ENCODE data around the gene UQCRC1.

The UQCRC1 gene

DNA sequence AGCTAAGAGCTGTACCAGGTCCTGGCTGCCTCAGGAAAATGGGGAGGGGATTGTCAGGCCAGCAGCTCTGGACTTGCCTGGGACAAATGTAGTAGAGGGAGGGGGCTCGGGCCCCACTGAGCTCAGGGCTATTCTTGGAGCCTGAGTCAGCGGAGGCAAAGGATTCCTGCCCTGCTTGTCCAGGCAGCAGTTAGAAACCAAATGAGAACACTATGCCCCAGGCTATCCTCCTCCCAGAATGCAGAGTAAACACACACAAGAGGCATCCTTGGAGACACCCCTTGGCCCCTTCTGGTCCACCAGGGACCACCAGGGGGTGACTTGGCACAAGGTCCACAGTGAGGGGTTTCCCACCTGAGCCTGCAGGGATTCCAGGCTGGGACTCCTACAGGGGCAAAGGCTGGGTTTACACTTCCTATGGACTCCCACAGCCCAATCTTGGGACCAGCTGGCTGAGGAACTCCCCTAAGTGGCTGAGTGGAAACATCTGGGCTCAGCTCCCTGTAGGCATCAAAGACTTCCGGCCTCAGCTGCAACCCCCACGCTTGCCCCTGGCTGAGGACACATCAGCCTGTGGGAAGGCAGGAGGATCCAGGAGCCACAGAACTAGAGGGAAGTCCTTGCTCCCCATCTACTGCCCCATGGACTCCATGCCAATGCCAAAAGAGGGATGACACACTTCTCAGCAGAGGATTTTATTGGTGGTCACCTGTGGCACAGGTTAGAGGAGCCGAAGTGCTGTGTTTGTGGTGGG, 10.9 kb downstream of the UQCRC1 start:
- DNase-seq (ENCODE audit: low read depth), result peak; percentile 93

- no peak for DNase-seq (ENCODE audit: low read depth)
Measured at GRCh38 chr3:48597408-48597800, 12.0 kb downstream of the UQCRC1 start.

GRCh38 chr3:48596676-48597407, 12.6 kb downstream of the UQCRC1 start:
- DNase-seq (ENCODE audit: low read depth), result no peak

DNA sequence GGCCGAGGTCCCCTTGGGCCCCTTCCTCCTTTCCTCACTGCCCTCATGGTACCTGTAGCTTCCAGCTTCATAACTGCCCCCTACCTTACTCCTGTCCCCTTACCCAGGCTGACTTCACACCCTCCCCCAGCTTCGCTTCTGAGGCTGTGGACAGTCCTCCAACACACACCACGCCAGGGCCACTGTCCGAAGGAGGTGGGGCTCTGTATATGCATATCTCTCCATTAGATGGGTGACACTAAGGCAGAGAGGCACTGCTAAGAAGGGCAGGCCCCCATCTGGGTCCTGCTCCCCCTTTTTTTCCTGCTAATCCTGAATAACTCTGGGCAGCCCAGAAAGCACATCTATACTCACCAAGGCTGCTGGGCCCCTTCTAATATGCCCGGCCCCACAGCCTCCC, 13.3 kb downstream of the UQCRC1 start:
- no peak for DNase-seq (ENCODE audit: low read depth)

DNA sequence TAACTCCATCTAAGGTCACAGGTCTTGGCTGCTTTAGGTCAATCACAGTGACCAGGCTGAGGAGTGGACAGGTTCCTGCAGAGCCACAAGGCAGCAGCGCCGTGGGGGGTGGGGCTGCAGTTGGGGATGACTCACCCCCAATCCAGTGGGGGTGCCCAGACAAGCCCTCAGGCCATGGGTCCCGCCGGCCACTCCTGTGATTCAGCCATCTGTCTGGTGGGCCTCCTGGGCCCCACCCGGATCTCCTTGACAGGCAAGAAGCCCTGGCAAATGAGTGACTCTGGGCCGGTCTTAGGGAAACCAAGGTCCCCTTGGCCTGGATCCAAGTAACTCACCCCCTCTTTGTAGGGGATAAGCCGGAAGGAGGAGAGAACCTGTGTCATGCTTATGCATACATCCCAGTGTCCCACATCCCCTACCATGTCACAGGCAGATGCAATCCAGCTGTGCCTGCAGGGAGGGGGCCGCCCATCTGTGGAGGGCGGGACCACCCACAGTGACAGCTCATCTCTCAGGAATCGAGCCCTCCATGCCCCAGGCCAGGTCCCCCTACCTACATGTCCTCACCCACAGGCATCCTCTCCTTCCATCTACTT, 13.8 kb downstream of the UQCRC1 start:
- DNase-seq (ENCODE audit: low read depth), result peak; percentile 64

GRCh38 chr3:48595075-48595525, 14.3 kb downstream of the UQCRC1 start, which contains the start of gene COL7A1:
TSS of gene COL7A1 (minus strand) at chr3:48595329. CDS start at chr3:48595159, 170 bp downstream.
- no peak for DNase-seq (ENCODE audit: low read depth)

- DNase-seq (ENCODE audit: low read depth), result no peak
Measured at GRCh38 chr3:48594417-48595049, 14.9 kb downstream of the UQCRC1 start.

GRCh38 chr3:48593337-48593736, 16.1 kb downstream of the UQCRC1 start:
- no peak for DNase-seq (ENCODE audit: low read depth)

DNA sequence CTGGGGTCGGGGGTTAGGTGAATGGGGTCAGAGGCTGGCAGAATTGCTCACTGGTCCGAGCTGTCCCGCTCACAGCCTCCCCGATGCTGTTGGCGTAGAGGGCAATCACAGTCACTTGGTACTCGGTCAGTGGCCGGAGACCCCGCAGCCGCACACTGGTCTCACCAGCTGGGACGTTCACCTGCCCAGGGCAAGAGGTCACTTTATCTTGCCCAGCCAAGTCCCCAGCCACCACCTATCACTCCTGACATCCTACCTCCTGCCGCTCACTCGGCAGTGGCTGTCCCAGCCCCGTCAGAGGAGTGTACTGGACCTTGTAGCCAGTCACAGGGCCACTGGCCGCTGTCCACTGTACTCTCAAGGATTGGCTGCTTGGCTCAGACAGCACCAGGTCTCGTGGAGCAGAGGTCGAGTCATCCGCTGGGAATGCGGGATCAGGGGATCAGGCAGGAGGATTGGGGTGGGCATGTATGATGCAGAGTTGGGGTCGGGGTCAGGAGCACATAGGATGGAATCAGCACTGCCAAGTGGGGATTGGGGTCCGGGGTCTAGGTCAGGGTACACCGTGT, 16.8 kb downstream of the UQCRC1 start:
- DNase-seq (ENCODE audit: low read depth), result no peak

DNA sequence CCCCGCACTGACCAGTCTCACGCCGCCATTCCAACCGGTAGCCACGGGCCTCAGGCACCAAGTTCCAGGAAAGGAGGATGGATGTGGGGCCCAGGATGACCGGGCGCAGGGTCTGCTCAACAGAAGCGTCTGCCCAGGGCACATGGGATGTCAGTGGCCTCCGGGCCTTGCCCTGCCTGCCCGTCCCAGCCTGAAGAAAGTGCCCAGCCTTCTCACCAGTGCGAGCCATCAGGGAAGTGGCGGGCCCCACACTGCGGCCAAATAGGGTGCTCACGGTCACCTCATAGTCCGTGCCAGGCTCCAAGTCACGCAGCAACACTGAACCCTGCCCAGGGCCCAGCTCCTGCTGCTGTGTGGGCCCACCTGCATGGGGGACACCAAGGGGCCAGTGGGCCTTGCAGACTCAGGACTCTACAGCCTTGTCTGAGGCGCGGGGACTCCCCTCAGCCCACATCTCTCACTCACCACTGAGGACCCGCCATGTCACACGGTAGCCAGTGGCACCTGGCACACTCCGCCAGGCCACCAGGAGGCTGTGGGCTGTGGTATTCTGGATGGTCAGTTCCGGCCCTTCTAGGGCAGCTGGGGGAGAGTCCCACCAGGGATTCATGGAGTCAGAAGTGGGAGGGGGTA, 17.4 kb downstream of the UQCRC1 start:
- DNase-seq (ENCODE audit: low read depth), result no peak

DNA sequence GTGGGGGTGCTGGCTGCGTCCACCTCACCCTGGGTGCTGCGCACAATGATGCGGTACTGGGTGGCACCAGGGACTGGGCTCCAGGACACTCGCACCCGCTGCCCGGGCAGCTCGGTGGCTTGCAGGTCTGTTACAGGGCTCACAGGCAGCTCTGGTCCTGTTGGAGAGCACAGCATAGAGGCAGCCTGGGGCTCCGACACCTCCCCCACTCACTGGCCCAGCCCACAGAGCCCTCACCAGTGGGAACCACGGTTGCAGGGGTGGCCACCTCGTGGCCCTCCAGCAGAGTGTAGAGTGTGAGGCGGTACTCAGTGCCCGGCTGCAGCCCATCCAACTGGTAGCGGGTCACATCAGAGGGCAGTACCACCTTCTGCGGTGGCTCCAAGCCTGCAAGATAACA, 18.0 kb downstream of the UQCRC1 start:
- no peak for DNase-seq (ENCODE audit: low read depth)

DNA sequence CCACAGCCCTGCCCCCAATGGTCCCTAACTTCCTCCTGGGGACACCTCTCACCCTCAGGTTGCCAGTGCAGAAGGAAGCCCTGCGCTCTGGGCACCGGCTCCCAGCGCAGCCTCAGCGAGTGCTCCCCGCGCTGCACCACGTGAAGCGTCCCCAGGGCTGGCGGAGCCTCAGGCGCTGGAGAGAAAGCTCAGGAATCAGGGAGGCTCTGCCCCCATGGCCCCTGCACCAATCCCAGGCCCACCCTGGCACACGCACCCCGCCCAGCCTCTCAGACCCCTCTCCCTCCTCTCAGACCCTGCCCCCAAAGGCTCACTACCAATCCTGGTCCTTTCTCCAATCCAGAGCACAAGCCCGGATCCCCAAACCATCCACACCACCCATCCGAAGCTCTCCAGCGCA, 21.2 kb downstream of the UQCRC1 start:
- no peak for DNase-seq (ENCODE audit: low read depth)

GRCh38 chr3:48587686-48588085, 21.8 kb downstream of the UQCRC1 start:
- DNase-seq (ENCODE audit: low read depth), result no peak

DNA sequence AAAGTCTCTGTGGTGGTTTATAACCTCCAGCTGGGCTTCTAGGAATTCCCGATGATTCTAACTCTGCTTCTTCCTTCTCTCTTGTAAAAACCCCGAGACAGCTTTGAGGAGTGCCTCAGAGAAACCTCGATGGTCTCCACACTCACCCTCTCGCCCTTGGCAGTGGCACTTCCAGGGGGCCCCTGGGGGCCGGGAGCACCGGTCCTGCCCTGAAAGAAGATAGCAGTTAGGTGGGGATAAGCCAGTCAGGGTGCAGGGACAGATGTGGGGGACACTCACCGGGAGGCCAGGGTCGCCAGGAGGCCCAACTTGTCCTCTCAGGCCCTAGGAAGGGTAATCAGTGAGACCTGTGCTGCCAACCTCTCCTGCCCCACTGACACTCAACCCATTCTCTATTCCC, 24.0 kb downstream of the UQCRC1 start:
- DNase-seq (ENCODE audit: low read depth), result no peak

DNA sequence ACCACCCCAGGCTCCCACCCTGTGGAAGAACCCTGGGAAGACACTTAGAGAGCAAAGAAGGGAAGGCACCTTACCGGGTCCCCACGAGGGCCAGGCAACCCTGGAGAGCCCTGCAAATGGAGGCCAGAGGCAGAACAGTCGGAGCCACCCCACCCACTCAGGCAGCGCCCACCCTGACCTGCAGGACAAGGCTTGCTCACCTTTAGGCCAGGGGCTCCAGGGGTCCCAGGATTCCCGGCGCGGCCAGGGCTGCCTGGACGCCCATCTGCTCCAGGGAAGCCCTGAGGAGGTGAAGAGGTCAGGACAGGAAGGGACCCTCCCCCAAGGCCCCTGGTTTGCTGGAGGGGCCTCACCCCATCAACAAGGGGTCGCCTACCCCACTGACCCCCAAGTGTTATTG, 24.6 kb downstream of the UQCRC1 start:
- DNase-seq (ENCODE audit: low read depth), result no peak

DNA sequence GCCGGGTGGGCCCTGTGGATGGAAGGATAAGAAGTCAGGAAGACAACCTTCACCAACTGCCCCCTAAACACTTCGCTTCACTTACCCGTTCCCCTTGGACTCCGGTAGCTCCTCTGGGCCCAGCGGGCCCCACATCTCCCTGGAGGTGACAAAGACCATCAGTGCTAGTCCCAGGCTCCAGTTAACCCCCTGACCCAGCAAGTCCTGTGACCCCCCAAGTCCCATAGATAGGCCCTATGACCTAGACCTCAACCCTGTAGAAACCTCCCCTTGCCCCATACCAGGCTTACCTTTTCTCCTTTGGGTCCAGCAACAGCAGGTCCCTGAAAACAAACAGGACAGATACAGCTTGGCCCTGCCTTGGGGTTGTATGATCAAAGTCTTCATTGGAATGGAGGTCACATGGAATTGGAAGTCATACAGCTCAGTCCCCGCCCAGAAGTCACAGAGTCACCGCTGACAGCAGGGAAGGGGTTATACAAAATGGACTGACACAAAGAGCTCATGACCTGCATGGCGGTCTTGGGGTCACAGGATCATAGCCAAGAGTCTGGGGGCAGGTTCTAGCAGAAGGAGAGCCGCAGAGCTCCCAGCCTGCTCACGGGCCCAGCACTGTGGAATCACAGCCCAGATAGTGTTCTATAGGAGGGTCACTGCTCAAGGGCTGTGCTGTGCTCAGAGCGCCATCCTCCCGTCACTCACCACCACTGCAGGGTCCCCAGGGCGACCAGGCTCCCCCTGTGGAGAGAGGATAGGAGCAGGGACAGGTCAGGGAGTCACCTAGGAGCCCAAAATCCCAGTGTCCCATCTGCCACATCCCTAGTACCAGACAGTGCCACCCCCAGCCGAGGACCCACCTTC, 27.6 kb downstream of the UQCRC1 start:
- no peak for DNase-seq (ENCODE audit: low read depth)

DNA sequence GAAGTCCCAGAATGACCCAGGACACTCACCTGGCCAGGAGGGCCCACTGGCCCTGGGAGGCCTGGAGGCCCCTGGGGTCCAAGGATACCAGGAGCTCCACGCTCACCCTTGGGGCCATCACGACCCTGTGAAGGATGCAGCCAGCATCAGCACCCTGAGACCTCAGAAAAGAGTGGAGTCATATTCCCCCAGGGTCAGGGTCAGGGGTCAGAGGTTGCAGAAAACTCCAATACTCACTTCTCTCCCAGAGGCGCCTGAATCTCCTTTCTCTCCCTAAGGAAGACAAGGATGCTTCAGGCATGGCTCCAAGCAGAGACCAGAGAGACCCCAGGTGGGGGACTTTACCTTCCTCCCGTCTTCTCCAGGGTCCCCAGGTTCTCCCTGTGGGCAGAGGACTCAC, 32.8 kb downstream of the UQCRC1 start:
- DNase-seq (ENCODE audit: low read depth), result no peak

DNA sequence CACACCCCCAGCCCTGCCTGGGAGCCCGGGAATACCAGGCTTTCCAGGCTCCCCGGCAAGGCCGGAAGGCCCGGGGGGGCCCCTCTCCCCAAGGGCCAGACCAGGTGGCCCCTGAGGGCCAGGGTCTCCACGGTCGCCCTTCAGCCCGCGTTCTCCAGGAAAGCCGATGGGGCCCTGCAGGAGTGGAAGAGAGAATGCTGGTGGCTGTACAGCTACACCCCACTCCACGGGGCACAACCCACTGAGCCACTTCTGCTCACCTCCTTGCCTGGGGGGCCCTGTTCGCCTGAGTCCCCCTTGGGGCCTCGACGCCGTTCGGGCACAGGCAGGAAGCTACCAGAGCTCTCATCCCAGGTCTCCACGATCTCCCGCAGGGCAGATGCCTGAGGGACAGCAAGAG, 34.1 kb downstream of the UQCRC1 start:
- DNase-seq (ENCODE audit: low read depth), result no peak

DNA sequence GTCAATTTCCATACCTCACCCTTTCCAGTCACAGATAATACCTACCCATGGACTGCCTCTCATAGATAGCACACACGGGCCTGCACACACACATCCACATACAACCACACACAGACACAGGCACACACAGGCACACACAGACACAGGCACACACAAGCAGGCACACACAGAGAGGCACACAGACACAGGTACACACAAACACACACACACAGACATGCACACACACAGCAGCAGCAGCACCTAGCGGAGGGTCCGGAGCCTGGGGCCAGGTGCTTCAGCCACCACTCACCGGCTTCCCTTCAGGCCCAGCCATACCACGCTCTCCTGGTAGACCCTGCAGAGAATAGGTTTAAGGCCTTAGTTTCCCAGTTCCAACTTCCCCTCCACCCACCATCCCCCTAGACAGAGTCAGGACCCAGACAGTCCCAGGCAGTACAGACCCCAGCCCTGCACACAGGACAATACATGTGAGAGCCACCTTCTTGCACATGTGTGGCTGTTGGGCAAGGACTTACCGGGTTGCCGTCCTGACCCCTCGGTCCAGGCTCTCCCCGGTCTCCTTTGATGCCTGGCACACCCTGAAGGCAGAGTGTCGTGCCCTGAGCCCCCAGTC, 35.4 kb downstream of the UQCRC1 start:
- DNase-seq (ENCODE audit: low read depth), result no peak

- no peak for DNase-seq (ENCODE audit: low read depth)
Measured at GRCh38 chr3:48572517-48572916, 36.9 kb downstream of the UQCRC1 start.

All from fibroblast of the conjunctiva (primary cell).